Measurements from ENCODE around the gene TBC1D22A.

TBC1D22A gene, protein sequence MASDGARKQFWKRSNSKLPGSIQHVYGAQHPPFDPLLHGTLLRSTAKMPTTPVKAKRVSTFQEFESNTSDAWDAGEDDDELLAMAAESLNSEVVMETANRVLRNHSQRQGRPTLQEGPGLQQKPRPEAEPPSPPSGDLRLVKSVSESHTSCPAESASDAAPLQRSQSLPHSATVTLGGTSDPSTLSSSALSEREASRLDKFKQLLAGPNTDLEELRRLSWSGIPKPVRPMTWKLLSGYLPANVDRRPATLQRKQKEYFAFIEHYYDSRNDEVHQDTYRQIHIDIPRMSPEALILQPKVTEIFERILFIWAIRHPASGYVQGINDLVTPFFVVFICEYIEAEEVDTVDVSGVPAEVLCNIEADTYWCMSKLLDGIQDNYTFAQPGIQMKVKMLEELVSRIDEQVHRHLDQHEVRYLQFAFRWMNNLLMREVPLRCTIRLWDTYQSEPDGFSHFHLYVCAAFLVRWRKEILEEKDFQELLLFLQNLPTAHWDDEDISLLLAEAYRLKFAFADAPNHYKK

DNA sequence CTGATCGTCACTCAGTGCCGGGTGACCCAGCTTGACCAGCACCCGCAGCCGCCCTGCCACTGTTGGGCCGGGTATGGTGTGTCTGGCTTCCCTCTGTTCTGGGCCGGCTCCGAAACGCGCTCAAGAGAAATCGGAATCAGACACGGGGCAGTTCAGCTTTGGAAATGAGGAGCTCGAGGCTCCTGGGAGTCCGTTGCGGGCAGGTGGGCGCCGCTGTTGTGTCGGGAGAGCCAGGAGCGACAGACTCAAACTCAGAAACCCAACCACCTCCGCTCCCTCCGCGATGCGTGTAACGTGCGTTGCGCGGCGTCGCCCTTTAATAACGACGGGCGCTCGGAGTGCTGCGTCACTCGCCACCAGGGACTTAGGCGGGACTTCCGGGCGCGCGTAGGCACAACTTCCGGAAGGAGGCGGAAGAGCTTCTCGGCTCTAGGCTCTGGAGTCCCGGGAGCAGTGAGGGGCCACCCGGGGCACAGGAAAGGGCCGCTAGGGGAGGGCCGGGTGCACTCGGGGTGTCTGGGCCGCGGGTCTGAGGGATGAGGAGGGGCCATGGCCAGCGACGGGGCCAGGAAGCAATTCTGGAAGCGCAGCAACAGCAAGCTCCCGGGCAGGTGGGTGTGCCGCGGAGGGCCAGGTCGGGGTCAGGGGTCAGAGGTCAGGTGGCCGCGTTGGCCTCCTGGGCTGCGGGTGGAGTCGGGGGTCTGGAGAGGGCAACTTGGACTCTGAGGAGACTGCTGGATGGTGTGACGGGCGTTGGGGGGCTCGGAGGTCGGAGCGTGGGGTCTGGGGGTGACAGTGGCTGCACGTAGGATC lies at the start of gene TBC1D22A:
TBC1D22A (plus strand) TSS at position 413 of the 813 bp plus-strand sequence; CDS start at position 550, 137 bp downstream.
- no peaks in the 10 kb centered on the region for H3K9me3 Mint-ChIP-seq
- peaks cover 30% of the 10 kb centered on the region for H3K36me3 Mint-ChIP-seq (ENCODE audit: low read depth)
- H3K27ac Mint-ChIP-seq = peak within 1 kb of the TSS; percentile 97
- no peaks in the 10 kb centered on the region for H3K27me3 Mint-ChIP-seq
- H3K4me1 Mint-ChIP-seq = peaks cover 62% of the 10 kb centered on the region
- H3K4me3 Mint-ChIP-seq = peak within 1 kb of the TSS; percentile 98
- DNase-seq (peak; percentile 96), ATAC-seq (peak; percentile 97)

GRCh38 chr22:46714550-46714949 lies 47.9 kb upstream of the TBC1D22A start:
- peaks cover 46% of the 10 kb centered on the region for H3K36me3 Mint-ChIP-seq (ENCODE audit: low read depth)
- no peaks in the 10 kb centered on the region for H3K9me3 Mint-ChIP-seq
- H3K4me3 Mint-ChIP-seq = no peak overlapping the region
- peak overlapping the region; percentile 9 for H3K27ac Mint-ChIP-seq
- H3K27me3 Mint-ChIP-seq = no peaks in the 10 kb centered on the region
- ATAC-seq (no peak), DNase-seq (no peak)
- H3K4me1 Mint-ChIP-seq = peaks cover 5% of the 10 kb centered on the region

DNA sequence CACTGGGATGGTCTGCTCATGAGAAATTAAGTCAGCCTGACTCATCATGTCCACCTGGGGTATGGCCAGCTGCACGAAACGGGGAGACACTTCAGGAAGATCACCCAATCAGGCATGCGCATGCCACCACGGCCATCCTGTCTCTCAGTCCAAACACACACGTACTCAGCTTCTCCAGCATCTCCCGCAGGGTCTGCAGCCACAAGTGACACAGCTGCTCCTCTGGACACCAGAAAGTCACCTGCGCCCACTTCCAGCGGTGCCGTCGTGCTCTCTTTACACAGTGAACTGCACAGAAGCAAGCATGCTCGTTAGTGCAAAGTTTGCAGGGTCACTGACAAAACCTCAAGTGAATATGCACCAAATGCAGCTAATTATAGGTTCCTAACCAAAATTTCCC lies 42.5 kb upstream of the TBC1D22A start:
- Mint-ChIP-seq H3K27me3 (no peaks in the 10 kb centered on the region), H3K9me3 (no peaks in the 10 kb centered on the region), H3K4me3 (no peak overlapping the region), H3K4me1 (peaks cover 6% of the 10 kb centered on the region), H3K36me3 (ENCODE audit: low read depth) (peaks cover 31% of the 10 kb centered on the region), H3K27ac (no peak overlapping the region)
- no peak for ATAC-seq
- DNase-seq = no peak

DNA sequence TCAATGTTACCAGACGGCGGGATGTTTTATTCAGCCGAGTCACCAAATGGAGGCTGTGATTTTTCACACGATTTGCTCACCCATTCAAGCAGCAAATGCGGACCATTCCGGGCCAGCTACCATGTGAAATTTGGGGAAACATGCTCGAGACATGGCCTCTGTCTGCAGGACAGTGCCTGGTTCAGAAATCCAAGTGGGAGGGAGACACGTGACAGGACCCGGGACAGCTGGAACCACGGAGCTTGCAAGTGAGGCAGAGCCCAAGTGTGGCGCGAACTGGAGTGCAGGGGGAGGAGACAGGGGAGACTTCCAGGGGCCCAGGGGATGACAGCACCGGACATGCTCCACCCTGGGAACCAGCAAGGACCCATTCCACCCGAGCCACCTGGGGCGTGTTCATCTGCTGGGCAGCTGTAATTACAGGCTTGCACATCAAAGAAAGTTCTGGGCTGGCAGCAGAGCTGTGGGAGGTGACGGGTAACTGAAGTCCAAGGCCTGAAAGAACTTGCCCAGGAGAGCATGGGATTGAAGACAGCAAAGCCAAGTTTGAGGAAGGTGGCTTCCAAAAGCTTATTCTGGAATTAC lies 40.9 kb upstream of the TBC1D22A start:
- no peak overlapping the region for H3K27ac Mint-ChIP-seq
- H3K4me3 Mint-ChIP-seq = no peak overlapping the region
- no peaks in the 10 kb centered on the region for H3K9me3 Mint-ChIP-seq
- H3K36me3 Mint-ChIP-seq (ENCODE audit: low read depth) = peaks cover 25% of the 10 kb centered on the region
- DNase-seq (no peak), ATAC-seq (no peak)
- peaks cover 6% of the 10 kb centered on the region for H3K4me1 Mint-ChIP-seq
- H3K27me3 Mint-ChIP-seq = no peaks in the 10 kb centered on the region

DNA sequence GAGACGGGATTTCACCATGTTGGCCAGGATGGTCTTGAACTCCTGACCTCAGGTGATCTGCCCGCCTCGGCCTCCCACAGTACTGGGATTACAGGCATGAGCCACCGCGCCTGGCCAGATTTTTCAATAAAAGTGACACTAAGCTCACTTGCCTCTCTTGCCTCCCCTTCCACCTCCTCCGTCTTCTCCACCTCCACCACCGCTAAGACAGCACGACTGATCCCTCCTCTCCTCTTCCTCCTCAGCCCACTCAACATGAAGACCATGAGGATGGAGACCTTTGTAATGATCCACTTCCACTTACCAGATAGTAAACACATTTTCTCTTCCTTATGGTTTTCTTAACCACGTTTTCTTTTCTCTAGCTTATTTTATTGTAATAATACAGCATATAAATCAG lies 38.6 kb upstream of the TBC1D22A start:
- ATAC-seq (no peak), DNase-seq (no peak)
- no peaks in the 10 kb centered on the region for H3K9me3 Mint-ChIP-seq
- H3K36me3 Mint-ChIP-seq (ENCODE audit: low read depth) = peaks cover 17% of the 10 kb centered on the region
- no peaks in the 10 kb centered on the region for H3K27me3 Mint-ChIP-seq
- H3K27ac Mint-ChIP-seq = no peak overlapping the region
- H3K4me3 Mint-ChIP-seq = no peak overlapping the region
- H3K4me1 Mint-ChIP-seq = peaks cover 18% of the 10 kb centered on the region

DNA sequence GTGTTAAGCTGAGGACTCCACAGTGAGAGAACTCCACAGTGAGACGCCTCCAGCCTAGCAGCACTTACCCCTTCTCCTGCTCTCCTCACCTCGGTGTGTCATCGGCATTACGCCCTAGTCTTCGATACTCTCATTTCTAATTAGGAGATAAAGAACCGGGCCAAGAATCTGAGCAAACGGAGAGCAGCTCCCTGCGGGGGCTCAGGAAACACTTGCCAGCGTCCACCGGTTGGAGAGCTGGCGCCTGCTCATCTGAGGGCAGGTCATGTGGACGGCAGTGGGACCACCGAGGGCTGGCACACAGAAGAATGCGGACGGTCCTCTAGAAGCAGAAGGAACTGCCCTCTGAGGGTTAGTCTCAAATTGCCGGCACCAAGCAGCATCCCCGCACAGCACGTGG lies 37.4 kb upstream of the TBC1D22A start:
- peaks cover 19% of the 10 kb centered on the region for H3K4me1 Mint-ChIP-seq
- ATAC-seq = no peak
- no peak overlapping the region for H3K27ac Mint-ChIP-seq

DNA sequence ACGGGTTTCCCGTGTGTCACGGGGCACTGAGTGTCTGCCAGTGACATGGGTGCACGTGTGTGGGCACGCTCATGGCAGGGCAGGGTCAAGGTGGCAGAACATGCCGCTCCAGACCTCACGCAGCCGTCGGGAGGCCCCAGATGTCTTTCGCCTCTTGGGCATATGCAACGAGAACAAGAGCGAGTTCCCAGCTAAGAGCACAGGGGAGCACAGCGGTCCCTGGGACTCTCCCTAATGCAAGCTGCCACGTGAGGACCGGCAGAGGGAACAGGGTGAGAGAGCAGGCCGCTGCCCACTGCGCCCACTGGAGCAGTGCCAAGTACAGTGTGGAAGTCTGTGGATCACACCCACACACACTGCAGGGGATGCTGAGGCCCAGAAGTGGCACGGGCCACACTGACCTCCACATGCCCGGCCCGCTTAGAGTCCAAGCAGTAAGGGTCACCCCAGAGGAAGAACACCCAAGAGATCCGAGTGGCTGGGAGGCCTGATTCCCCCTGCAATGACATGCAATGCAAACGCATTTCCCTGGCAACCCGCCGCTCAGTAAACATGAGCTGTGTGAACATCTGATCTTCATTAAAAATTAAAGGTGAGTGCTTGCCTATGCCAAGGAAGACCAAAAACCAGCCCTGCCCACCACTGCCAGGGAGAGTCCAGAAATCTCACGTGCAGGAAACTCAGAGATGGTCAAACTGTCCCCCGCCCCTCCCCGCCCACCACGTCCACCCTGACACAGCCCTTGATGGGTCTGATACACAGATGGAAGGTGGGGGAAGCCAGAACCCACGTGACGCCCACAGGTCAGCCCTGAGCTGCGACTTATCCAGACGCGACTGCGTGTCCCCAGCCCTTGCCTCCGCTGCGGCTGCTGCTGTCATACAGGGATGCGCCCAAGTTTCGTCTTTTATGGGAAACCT lies 36.1 kb upstream of the TBC1D22A start:
- Mint-ChIP-seq H3K4me1 (peaks cover 31% of the 10 kb centered on the region), H3K27ac (no peak overlapping the region), H3K27me3 (no peaks in the 10 kb centered on the region), H3K4me3 (no peak overlapping the region), H3K36me3 (ENCODE audit: low read depth) (peaks cover 10% of the 10 kb centered on the region), H3K9me3 (no peaks in the 10 kb centered on the region)
- no peak for ATAC-seq
- no peak for DNase-seq

More for the DNA sequence above, 37.4 kb upstream of the TBC1D22A start:
- H3K36me3 Mint-ChIP-seq (ENCODE audit: low read depth) = peaks cover 8% of the 10 kb centered on the region
- no peaks in the 10 kb centered on the region for H3K9me3 Mint-ChIP-seq
- H3K27me3 Mint-ChIP-seq = no peaks in the 10 kb centered on the region
- DNase-seq = no peak
- H3K4me3 Mint-ChIP-seq = no peak overlapping the region

DNA sequence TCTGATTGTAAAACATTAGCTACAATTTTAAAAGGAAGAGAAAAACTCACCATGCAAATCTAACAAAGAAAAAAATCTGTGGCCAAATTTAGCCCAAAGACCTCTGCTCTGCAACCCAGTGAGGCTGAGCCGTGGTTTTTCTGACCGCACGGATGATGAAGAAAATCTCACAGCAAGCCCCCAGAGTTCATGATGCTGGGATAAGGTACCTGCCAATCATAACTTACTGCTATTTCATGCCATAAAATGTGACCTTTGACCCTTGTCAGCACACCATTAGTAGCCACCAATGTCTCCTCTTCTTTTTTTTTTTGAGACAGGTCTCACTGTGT lies 35.5 kb upstream of the TBC1D22A start:
- ATAC-seq (no peak), DNase-seq (no peak)
- Mint-ChIP-seq H3K27ac (no peak overlapping the region), H3K4me1 (peaks cover 37% of the 10 kb centered on the region), H3K4me3 (no peak overlapping the region), H3K9me3 (no peaks in the 10 kb centered on the region), H3K27me3 (no peaks in the 10 kb centered on the region), H3K36me3 (ENCODE audit: low read depth) (peaks cover 15% of the 10 kb centered on the region)

DNA sequence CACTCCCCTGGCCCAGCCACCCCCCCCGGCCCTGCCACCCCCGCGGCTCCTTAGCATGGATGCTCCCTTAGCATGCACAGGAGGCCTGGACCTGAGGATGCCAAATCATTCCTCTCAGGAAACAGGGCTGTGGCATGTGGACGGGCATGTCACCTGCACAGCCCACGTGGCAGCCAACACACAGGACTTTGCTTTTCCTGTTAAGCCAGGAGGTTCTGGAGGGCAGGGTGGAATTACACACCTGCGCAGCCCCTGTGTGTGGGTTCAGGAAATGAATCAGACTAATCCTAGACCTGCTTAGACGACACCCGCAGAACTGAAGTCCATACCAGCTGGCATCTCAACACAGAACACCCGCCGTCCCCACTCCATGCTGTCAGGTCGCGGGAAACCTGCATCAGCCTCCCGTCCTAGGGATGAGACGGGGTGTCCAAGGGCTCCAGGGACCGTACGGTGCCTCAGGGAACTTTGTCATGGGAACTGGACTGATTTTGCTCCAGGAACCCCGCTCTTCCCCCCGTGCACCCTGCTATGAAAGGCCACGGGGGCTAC lies 34.6 kb upstream of the TBC1D22A start:
- H3K27ac Mint-ChIP-seq = no peak overlapping the region
- DNase-seq (no peak), ATAC-seq (no peak)
- H3K4me3 Mint-ChIP-seq = no peak overlapping the region
- peaks cover 15% of the 10 kb centered on the region for H3K36me3 Mint-ChIP-seq (ENCODE audit: low read depth)
- no peaks in the 10 kb centered on the region for H3K27me3 Mint-ChIP-seq
- peaks cover 46% of the 10 kb centered on the region for H3K4me1 Mint-ChIP-seq
- H3K9me3 Mint-ChIP-seq = no peaks in the 10 kb centered on the region

DNA sequence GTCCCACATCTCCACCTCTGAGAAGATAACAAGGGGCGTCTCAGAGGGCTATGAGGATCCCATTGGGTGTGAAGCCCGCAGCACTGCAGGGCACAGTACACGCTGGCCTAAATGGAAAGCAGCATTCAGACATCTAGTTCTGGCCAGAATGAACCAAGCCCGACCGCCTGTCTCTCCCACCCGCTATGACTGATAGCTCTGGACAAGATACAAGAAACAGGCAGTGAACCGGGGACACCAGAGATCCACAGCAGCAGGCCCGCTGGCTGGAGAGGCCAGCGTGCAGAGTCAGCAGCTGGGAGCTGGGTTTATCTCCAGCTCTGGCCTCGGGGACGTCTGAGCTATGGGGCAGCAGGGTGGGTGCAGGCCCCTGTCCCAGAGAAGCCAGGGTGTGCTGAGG lies 34.0 kb upstream of the TBC1D22A start:
- no peak for DNase-seq
- H3K4me1 Mint-ChIP-seq = peaks cover 46% of the 10 kb centered on the region
- H3K27ac Mint-ChIP-seq = no peak overlapping the region
- no peak overlapping the region for H3K4me3 Mint-ChIP-seq
- H3K36me3 Mint-ChIP-seq (ENCODE audit: low read depth) = peaks cover 15% of the 10 kb centered on the region
- ATAC-seq = no peak
- no peaks in the 10 kb centered on the region for H3K9me3 Mint-ChIP-seq
- H3K27me3 Mint-ChIP-seq = no peaks in the 10 kb centered on the region

GRCh38 chr22:46730568-46731245 lies 31.7 kb upstream of the TBC1D22A start:
- Mint-ChIP-seq H3K27me3 (no peaks in the 10 kb centered on the region), H3K9me3 (no peaks in the 10 kb centered on the region), H3K36me3 (ENCODE audit: low read depth) (peaks cover 14% of the 10 kb centered on the region), H3K4me3 (no peak overlapping the region), H3K4me1 (peaks cover 61% of the 10 kb centered on the region), H3K27ac (peak overlapping the region; percentile 91)
- DNase-seq (no peak), ATAC-seq (no peak)

- peak overlapping the region; percentile 91 for H3K27ac Mint-ChIP-seq
- H3K4me1 Mint-ChIP-seq = peaks cover 67% of the 10 kb centered on the region
- peaks cover 14% of the 10 kb centered on the region for H3K36me3 Mint-ChIP-seq (ENCODE audit: low read depth)
- no peak for ATAC-seq
- H3K9me3 Mint-ChIP-seq = no peaks in the 10 kb centered on the region
- no peak for DNase-seq
- no peaks in the 10 kb centered on the region for H3K27me3 Mint-ChIP-seq
- peak overlapping the region; percentile 65 for H3K4me3 Mint-ChIP-seq
These were observed 31.0 kb upstream of the TBC1D22A start for GRCh38 chr22:46731246-46732040.

- ATAC-seq (no peak), DNase-seq (no peak)
- H3K27ac Mint-ChIP-seq = peak overlapping the region; percentile 91
- peaks cover 14% of the 10 kb centered on the region for H3K36me3 Mint-ChIP-seq (ENCODE audit: low read depth)
- H3K4me3 Mint-ChIP-seq = peak overlapping the region; percentile 65
- no peaks in the 10 kb centered on the region for H3K9me3 Mint-ChIP-seq
- peaks cover 70% of the 10 kb centered on the region for H3K4me1 Mint-ChIP-seq
- H3K27me3 Mint-ChIP-seq = no peaks in the 10 kb centered on the region
These were observed 30.4 kb upstream of the TBC1D22A start for GRCh38 chr22:46732041-46732379.
